Measurements from ENCODE around the gene ANKRD13D. TPM values are rescaled to one million over a fixed set of nuclear protein-coding genes. Genes with fewer than 3 reads are reported as not detected.
A peak's percentile ranks its signal among the peaks of the same experiment; 100 is the strongest.

Gene ANKRD13D
- total RNA-seq, 1 donor from 2014 or later = 42.5 TPM

- peak; percentile 99 for DNase-seq (ENCODE audit: low spot score)
Observed at GRCh38 chr11:67317205-67317887, 28.2 kb downstream of the ANKRD13D start.

DNA sequence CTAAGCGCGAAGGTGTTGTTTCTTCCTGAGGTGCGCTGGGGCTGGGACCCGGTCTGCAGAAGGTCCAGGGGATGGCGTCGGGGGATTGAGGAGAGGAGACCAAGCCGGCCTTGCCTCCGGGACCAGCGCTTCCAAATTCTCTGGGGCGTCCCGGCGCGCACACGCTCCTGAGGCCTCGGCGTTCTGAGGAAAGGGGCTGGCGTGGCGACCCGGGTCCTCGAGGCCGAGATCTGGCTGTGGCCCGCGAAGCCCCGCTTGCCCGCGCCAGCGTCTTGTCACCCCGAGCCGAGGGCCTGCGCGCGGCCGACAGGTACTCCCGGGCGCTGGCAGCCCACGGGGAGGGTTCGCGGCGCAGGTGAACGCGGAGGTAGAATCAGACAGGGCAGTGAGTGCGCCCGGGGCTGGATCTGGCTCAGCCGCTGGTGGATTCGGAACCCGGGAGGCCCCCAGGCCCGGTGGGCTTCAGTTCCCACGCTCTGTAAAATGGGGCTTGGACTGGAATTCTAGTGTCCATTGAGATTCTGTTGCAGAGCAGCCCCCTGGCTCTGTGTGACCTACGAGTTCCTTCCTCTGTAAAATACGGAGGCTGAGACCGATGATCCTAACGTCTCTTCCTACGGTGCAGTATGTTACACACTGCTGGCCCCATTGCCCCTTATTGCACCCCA, 28.9 kb downstream of the ANKRD13D start:
- peak; percentile 88 for DNase-seq (ENCODE audit: low spot score)

DNA sequence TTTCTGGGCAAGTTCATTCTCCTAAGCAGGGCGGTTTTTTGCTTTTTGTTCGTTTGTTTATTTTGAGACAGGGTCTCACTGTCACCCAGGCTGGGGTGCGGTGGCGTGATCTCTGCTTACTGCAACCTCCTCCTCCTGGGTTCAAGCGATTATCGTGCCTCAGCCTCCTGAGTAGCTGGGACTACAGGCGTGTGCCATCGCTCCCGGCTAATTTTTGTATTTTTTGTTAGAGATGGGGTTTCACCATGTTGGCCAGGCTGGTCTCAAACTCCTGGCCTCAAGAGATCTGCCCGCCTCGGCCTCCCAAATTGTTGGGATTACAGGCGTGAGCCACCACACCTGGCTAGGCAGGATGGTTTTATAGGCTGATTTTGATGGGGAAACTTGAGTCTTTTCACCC, 29.8 kb downstream of the ANKRD13D start:
- peak; percentile 30 for DNase-seq (ENCODE audit: low spot score)

DNA sequence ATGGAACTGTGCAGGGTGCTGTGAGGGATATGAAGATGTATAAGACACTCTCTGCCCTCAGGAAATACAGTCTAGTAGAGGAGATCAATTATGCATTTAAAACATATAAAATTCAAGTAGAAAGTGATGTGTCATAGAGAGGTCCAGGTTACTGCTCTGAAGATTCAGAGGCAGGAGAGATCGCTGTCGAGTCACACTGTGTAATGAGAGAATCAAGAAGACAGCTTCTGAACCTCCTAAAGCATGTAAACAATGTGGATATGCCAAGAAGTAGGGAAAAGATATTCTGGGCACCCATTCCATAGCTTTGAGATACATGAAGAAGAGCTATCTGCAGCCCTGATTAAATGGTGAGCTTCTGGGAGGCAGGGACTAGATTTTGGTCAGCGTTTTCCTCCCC, 30.9 kb downstream of the ANKRD13D start:
- DNase-seq (ENCODE audit: low spot score) = no peak

DNA sequence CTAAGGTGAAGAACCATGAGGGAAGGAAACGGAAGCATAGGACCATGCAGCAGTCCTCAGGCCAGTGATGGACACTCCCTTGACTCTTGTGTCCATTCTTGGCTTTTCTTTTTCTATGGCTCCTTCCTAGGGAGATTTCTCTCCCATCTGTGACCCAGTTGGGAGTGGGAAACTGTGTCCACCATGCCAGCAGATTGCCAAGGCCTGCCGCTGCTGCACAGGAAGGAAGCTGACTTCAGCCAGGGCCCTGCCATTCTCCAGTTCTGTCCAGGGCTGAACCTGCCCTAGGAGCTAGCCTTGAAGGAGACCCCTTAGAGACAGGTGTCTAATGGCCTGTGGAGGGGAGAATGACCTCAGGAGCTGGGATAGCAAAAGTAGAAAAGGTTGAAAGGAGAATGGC, 31.6 kb downstream of the ANKRD13D start:
- DNase-seq (ENCODE audit: low spot score) = peak; percentile 57

DNA sequence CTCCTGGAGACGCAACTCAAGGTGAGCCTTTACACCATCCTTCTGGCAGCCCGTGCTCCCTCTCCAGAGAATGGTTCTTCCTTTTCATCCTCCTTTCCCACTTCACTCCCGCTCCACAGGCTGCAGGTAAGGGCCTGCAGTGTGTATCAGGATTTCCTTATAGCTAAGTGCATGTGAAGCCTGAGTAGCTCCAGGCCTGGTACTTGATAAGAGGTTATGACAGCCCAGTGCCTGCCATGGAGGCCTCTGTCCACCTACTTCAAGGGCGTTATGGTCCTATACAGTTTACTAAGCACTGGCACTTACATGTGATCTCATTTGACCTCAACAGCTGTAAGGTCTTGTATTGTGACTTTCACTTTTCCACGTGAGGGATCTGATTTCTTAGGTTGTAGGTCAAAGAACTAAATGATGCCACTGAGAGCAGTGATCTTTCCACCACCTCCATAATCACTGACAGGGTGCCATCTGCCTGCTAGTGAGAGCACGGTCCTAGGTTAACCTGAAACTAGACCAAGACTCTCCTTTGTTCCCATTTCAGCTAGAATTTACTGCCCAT, 32.3 kb downstream of the ANKRD13D start:
- DNase-seq (ENCODE audit: low spot score) = no peak

GRCh38 chr11:67322049-67322448, 32.9 kb downstream of the ANKRD13D start:
- DNase-seq (ENCODE audit: low spot score) = no peak

GRCh38 chr11:67323526-67323925, 34.4 kb downstream of the ANKRD13D start:
- no peak for DNase-seq (ENCODE audit: low spot score)

DNA sequence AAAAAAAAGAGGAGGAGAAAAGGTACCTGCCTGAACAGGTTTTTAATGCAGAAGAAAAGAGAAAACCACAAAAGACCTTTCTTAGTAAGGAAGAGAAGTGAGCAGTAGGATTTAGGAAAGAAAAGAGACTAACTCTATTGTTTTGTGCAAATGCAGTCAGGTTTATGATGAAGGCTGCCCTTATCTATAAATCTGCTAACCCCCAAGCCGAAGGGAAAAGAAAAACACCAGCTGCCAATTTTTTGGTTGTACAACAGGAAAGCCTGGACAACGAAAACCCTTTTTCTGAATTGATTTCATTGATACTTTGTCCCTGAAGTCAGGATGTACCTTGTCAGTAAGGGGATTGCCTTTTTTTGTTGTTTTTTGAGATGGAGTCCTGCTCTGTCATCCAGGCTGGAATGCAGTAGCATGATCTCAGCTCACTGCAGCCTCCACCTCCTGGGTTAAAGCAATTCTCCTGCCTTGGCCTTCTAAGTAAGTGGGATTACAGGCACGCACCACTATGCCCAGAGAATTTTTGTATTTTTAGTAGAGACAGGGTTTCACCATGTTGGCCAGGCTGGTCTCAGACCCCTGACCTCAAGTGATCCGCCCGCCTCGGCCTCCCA, 43.1 kb downstream of the ANKRD13D start:
- no peak for DNase-seq (ENCODE audit: low spot score)

DNA sequence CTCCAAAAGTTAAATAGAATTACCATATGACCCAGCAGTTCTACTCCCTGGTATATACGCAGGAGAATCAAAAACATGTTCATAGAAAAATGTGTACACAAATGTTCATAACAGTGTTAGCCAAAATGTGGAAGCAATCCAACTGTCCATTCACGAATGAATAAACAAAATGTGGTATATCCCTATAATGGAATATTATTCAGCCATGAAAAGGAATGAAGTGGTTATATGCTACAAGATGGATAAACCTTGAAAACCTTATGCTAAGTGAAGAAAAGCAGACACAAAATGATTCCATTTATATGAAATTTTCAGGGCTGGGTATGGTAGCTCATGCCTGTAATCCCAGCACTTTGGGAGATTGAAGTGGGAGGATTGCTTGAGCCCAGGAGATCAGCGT, 48.2 kb downstream of the ANKRD13D start:
- DNase-seq (ENCODE audit: low spot score) = no peak

- DNase-seq (ENCODE audit: low spot score) = no peak
Observed at GRCh38 chr11:67344264-67344663, 55.2 kb downstream of the ANKRD13D start.

DNA sequence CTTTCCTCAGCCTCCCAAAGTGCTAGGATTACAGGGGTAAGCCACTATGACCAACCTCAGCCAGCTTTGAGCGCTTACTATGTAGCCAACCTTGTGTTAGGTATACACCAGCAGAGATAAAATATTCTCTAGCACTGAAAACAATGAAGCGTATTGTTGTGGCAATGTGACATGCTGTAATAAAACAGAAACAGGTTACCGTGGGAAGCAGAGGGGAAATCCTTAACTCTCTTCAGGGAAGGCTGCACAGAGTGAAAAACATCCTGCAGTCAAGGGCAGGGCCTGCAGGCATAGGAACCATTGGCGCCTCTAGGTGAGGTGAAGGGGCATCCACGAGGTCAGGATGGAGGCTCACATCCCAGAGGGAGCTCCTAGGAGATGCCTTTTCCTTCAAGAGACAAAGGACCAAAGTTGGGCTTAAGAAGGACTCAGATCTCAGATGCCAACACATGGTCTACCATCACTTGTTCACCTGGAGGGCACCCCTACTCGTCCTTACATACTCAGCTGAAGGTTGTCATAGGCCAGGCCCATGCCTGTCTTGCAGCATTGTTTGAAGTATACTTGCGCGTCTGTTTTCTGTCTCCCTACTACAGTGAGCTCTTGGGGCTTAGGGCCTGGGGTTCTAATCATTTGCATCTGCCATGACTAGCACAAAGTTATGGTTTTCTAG, 56.3 kb downstream of the ANKRD13D start:
- no peak for DNase-seq (ENCODE audit: low spot score)

GRCh38 chr11:67345920-67346819, 57.1 kb downstream of the ANKRD13D start:
- DNase-seq (ENCODE audit: low spot score) = no peak

- DNase-seq (ENCODE audit: low spot score) = no peak
Observed at GRCh38 chr11:67347964-67348749, 59.1 kb downstream of the ANKRD13D start.

- DNase-seq (ENCODE audit: low spot score) = no peak
Observed at GRCh38 chr11:67349036-67349435, 59.9 kb downstream of the ANKRD13D start.

- DNase-seq (ENCODE audit: low spot score) = no peak
Observed at GRCh38 chr11:67349457-67349856, 60.4 kb downstream of the ANKRD13D start.

- no peak for DNase-seq (ENCODE audit: low spot score)
Observed at GRCh38 chr11:67349928-67350465, 60.9 kb downstream of the ANKRD13D start.

DNA sequence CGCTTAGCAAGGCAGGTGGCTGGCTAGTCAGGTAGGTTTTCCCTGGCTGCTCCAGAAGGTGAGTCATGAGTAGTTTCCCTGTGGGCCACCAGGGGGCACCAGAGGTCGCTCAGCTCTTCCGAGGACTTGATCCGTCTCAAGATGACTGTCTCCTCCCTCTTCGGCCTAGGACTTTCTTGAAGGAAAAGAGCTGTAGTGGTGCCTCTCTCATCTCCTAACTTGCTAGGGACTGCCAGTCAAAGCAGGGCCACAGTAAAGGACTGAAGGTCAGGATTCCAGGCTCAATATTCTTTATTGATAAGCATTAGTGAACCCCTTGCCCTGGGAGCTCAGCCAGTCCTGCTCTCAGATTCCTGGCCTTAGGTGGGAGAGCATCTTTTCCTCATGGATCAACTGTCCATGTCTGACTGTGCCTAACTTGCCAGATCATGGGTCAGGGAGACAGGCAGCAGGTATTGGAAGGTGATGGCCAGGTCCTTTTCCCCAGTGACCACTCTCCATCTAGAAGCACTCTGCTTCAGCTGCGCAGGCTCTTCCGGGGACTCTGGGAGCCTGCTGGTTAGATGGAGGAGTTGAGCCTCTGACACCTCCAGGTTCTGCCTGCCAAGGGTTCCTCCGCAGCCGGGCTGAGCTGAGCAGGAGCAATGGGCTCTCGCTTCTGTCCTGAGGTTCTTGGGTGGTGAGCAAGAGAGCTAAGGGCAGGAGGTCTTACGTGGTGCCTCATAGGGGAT, 62.3 kb downstream of the ANKRD13D start:
- DNase-seq (ENCODE audit: low spot score) = no peak
